ENCODE results near the gene CSF1.

GRCh38 chr1:109918671-109919070 lies 8.0 kb downstream of the CSF1 start:
- TF ChIP-seq POLR2A (IDR thresholded peaks at IDR 0.05; ENCODE audit: low read length) = no peak
- no peak for TF ChIP-seq GATA1 (IDR thresholded peaks at IDR 0.05; ENCODE audit: low read depth, low read length)

All from erythroblast (primary cell).